ENCODE results near the gene USPL1.
"Not testable (repeated sequence)": the region's sequence is repeated elsewhere in the genome, so short reads cannot be mapped to it uniquely, and the experiment has no call there.

USPL1 gene

GRCh38 chr13:30617315-30618185 is at the start of gene USPL1:
TSS of gene USPL1 (plus strand) at chr13:30617920. CDS start at chr13:30621141, 3,221 bp downstream.
- peak; percentile 98 for DNase-seq (ENCODE audit: low spot score)

GRCh38 chr13:30569901-30570576 is 47.7 kb upstream of the USPL1 start:
- DNase-seq (ENCODE audit: low spot score): no peak

DNA sequence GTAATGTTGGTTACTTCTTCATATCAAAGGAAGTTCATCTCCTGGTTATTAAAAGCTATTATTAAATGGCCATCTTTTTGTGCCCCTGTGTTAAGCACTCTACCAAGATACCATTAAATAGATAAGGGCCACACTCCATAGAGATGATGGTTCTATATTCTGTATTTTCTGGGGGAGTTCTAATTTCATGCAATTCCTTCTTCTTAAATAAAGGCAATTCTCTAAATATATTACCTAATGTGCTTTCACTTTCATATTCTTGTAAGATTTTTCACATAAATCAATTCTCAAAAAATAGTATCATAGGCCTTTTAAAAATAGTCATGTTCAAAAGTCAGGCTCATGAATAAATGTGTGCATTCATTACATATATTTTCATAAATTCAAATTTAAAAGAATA is 47.0 kb upstream of the USPL1 start:
- no peak for DNase-seq (ENCODE audit: low spot score)

- peak; percentile 41 for DNase-seq (ENCODE audit: low spot score)
Observed at GRCh38 chr13:30572859-30573275, 44.9 kb upstream of the USPL1 start.

DNA sequence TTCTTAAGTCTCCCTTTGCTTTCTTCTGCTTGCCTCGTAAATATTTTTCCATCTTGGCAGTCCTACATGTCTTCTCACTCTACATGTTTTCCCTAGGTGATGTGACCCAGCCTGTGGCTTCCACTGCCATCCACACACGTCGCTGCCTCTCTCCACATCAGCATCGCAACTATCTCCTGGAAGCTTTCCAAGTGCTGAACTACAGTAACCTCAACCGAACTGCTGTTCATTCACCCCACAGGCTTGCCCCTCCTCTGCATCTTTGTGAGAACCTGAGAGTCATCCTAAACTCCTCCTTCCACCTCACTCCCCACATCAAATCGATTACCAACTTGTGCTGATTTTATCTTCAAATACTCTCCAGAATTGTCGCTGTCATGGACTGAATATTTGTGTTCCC is 41.2 kb upstream of the USPL1 start:
- peak; percentile 19 for DNase-seq (ENCODE audit: low spot score)

DNA sequence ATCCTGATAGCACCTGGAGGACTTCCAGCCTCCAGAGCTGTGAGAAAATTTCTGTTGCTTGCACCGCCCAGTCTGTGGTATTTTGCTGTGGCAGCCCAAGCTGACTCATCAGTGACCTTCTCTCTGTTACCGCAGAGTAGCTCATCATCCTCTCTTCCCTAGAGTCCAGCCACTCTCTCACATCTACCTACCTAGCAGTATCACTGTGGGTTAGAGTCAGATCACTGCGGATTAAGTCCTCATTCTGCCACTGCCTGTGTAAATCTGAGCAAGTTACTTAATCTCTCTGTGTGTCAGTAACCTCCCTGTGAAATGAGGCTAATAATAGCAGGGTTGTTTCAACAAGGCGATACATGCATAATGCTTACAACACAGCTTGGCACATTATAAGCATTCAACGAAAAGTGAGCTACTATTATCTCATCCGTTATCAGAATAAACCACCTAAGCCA is 40.3 kb upstream of the USPL1 start:
- DNase-seq (ENCODE audit: low spot score): peak; percentile 75

- DNase-seq (ENCODE audit: low spot score): no peak
Observed at GRCh38 chr13:30580852-30581502, 36.7 kb upstream of the USPL1 start.

- no peak for DNase-seq (ENCODE audit: low spot score)
Observed at GRCh38 chr13:30581582-30581981, 36.1 kb upstream of the USPL1 start.

DNA sequence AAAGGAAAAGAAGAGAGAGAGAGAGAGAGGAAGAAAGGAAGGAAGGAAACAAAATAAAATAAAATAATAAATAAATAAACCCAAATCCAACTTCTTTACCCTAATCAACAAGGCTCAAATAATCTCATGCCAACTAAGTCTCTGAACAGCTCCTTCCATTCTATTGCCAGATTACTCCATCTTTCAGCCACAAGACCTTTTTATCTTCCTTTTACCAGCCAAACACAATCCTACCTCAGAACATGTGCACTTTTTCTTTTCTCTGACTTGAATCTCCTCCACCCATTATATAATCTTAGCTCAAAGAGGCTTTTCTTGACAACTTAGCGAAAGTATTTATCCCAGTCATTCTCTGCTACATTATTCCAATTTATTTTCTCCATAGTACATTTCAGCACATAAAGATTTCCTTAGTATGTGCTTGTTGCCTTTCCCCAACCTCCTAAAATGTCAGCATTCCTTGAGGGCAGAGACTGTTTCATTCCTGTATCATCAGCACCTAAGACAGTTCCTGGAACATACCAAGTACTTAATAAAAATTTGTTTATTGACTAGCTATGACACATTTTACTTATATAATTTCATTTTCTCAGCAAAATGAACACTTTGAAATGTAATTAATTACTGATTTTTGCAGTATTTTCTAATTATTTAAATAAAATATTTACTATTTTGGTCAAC is 33.5 kb upstream of the USPL1 start:
- DNase-seq (ENCODE audit: low spot score): no peak

DNA sequence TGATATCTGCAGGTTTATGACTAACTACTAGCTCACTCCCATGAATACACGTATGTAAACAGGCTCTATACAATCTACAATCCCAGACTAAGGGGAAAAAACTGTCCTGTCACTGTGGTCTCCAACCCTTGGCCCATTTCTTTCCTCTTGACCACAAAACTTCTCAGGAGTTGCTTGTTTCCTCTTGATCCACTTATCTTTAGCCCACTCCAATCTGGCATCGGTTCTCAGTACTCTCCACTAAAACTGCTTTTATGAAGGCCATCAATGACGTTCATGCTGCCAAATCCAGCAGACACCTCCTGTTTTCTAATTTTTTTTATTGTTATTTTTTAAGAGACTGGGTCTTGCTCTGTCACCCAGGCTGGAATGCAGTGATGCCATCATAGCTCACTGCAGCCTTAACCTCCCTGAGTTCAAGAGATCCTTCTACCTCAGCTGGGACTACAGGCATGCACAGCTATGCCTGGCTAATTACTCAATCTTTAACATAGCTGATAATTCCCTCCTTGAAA is 31.9 kb upstream of the USPL1 start:
- DNase-seq (ENCODE audit: low spot score): no peak

GRCh38 chr13:30587231-30587630 is 30.5 kb upstream of the USPL1 start:
- DNase-seq (ENCODE audit: low spot score): no peak

- no peak for DNase-seq (ENCODE audit: low spot score)
Observed at GRCh38 chr13:30587739-30588138, 30.0 kb upstream of the USPL1 start.

- DNase-seq (ENCODE audit: low spot score): no peak
Observed at GRCh38 chr13:30593001-30593400, 24.7 kb upstream of the USPL1 start.

DNA sequence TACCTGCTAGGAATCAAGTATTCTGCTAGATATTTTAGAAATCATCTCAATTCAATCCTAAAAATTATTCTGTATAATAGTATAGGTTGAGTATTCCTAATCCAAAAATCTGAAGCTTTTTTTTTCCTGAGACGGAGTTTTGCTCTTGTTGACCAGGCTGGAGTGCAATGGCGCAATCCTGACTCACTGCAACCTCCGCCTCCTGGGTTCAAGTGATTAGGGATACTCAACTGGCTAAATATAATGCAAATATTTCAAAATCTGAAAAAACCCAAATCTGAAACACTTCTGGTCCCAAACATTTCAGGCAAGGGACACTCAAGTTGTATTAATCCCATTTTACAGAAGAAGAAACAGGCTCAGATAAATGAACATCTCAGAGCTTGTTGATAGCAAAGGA is 17.2 kb upstream of the USPL1 start:
- no peak for DNase-seq (ENCODE audit: low spot score)

DNA sequence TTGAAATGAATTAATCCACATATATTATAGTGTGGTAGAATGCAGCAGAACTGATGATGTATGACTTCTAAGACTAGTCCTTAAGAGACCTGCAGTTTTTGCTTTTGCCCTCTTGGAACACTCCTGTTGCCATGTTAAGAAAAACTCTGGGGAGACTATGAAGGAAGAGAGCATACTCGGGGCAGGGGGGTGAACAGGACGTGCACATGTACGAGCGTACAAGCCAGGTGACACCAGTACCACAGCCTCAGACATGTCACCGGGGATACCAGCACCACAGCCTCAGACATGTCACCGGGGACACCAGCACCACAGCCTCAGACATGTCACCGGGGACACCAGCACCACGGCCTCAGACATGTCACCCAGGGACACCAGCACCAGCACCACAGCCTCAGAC is 15.9 kb upstream of the USPL1 start:
- no peak for DNase-seq (ENCODE audit: low spot score)

GRCh38 chr13:30605052-30605451 is 12.7 kb upstream of the USPL1 start:
- no peak for DNase-seq (ENCODE audit: low spot score)

DNA sequence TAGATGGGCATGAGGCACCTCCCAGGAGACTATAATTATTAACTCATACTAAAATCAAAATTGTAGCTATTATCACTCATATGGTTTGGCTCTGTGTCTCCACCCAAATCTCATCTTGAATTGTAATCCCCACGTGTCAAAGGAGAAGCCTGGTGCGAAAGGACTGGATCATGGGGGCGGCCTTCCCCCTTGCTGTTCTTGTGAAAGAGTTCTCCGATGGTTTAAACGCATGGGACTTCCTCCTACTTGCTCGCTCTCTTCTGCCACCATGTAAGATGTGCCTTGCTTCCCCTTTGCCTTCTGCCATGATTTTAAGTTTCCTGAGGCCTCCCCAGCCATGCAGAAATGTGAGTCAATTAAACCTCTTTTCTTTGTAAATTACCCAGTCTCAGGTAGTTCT is 10.5 kb upstream of the USPL1 start:
- DNase-seq (ENCODE audit: low spot score): not testable (repeated sequence)

GRCh38 chr13:30607908-30608307 is 9.8 kb upstream of the USPL1 start:
- no peak for DNase-seq (ENCODE audit: low spot score)

- DNase-seq (ENCODE audit: low spot score): no peak
Observed at GRCh38 chr13:30608364-30608763, 9.4 kb upstream of the USPL1 start.

- no peak for DNase-seq (ENCODE audit: low spot score)
Observed at GRCh38 chr13:30610311-30610710, 7.4 kb upstream of the USPL1 start.

- no peak for DNase-seq (ENCODE audit: low spot score)
Observed at GRCh38 chr13:30615481-30615865, 2.2 kb upstream of the USPL1 start.
